ENCODE measurements around the gene STK11.

The STK11 gene

GRCh38 chr19:1219786-1220476, 14.4 kb downstream of the STK11 start:
- H3K4me3 ChIP-seq (ENCODE audit: low read depth, low read length) = no peak overlapping the region
- TF ChIP-seq, protein P1, sequence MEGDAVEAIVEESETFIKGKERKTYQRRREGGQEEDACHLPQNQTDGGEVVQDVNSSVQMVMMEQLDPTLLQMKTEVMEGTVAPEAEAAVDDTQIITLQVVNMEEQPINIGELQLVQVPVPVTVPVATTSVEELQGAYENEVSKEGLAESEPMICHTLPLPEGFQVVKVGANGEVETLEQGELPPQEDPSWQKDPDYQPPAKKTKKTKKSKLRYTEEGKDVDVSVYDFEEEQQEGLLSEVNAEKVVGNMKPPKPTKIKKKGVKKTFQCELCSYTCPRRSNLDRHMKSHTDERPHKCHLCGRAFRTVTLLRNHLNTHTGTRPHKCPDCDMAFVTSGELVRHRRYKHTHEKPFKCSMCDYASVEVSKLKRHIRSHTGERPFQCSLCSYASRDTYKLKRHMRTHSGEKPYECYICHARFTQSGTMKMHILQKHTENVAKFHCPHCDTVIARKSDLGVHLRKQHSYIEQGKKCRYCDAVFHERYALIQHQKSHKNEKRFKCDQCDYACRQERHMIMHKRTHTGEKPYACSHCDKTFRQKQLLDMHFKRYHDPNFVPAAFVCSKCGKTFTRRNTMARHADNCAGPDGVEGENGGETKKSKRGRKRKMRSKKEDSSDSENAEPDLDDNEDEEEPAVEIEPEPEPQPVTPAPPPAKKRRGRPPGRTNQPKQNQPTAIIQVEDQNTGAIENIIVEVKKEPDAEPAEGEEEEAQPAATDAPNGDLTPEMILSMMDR (IDR thresholded peaks at IDR 0.05; ENCODE audit: low read depth, low read length, missing control alignments) = no peak
- DNase-seq (ENCODE audit: low read depth) = no peak

DNA sequence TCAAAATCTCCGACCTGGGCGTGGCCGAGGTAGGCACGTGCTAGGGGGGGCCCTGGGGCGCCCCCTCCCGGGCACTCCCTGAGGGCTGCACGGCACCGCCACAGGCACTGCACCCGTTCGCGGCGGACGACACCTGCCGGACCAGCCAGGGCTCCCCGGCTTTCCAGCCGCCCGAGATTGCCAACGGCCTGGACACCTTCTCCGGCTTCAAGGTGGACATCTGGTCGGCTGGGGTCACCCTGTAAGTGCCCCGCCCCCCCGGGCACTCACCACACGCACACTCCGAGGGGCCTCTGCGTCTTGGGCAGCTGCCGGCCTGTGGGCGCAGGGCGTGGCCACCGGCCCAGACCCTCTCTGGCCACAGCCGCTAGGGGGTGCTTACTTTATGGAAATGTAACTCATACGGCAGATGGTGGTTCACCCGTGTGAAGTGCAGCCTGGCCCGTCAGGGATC, 14.9 kb downstream of the STK11 start:
- DNase-seq (ENCODE audit: low read depth) = no peak
- TF ChIP-seq, protein P1 (IDR thresholded peaks at IDR 0.05; ENCODE audit: low read depth, low read length, missing control alignments) = peak; percentile 32
- no peak overlapping the region for H3K4me3 ChIP-seq (ENCODE audit: low read depth, low read length)

- DNase-seq (ENCODE audit: low read depth) = no peak
- TF ChIP-seq, protein P1 (IDR thresholded peaks at IDR 0.05; ENCODE audit: low read depth, low read length, missing control alignments) = peak; percentile 51
- no peak overlapping the region for H3K4me3 ChIP-seq (ENCODE audit: low read depth, low read length)
These were observed 15.7 kb downstream of the STK11 start for GRCh38 chr19:1220976-1221903.

- TF ChIP-seq, protein P1 (IDR thresholded peaks at IDR 0.05; ENCODE audit: low read depth, low read length, missing control alignments) = no peak
- DNase-seq (ENCODE audit: low read depth) = no peak
- no peak overlapping the region for H3K4me3 ChIP-seq (ENCODE audit: low read depth, low read length)
These were observed 16.3 kb downstream of the STK11 start for GRCh38 chr19:1221904-1222255.

GRCh38 chr19:1222394-1222793, 16.8 kb downstream of the STK11 start:
- H3K4me3 ChIP-seq (ENCODE audit: low read depth, low read length) = no peak overlapping the region
- TF ChIP-seq, protein P1 (IDR thresholded peaks at IDR 0.05; ENCODE audit: low read depth, low read length, missing control alignments) = peak; percentile 46
- DNase-seq (ENCODE audit: low read depth) = no peak

DNA sequence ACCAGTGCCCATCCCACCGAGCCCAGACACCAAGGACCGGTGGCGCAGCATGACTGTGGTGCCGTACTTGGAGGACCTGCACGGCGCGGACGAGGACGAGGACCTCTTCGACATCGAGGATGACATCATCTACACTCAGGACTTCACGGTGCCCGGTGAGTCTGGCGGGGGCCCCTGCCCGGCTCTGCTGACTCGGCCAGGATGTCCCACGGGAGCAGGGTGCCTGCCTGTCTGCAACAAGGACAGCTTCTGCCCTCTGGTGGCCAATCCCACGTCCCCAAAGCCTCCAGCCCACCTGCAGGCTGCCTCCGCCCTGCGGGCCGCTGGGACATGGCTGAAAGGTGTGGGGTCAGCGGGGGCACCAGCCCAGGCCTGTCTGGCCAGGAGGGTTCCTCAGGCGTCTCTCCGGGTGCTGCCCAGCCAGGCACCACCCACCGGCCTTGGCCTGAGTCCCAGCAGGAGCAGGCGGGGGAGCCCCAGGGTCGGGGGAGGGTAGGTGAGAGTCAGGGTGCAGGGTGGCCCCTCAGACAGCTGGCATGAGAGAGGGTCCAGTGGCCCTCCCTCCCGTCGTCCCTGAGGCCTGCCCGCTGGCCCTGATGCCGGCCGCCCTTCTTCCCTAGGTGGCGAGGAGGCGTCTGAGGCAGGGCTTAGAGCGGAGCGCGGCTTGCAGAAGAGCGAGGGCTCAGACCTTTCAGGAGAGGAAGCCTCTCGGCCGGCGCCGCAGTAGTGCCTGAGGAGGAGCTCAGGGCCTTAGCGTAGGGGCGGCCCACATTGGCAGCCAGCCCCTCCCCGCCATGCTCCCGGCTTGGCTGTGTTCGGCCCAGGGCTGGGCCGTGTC, 17.7 kb downstream of the STK11 start:
- no peak overlapping the region for H3K4me3 ChIP-seq (ENCODE audit: low read depth, low read length)
- TF ChIP-seq, protein P1 (IDR thresholded peaks at IDR 0.05; ENCODE audit: low read depth, low read length, missing control alignments) = peak; percentile 75
- no peak for DNase-seq (ENCODE audit: low read depth)

Data from GM12864 (cell line).